SK-N-MC (cell line): ENCODE measurements around the gene CST9.

ENCODE experiments used
- EZH2 ChIP-seq: fragments of 200-600 bp; sonication (generic); IDR thresholded peaks from one replicate; pipeline ENCODE4 v1.6.1; 2017; ENCODE audit warnings: antibody characterized with exemption
- FOXP2 ChIP-seq: optimal IDR thresholded peaks from 2 replicates; pipeline ENCODE3; 2011; ENCODE audit warnings: mild to moderate bottlenecking, moderate library complexity; ENCODE audit not compliant: insufficient read depth; ENCODE audit errors: extremely low read length, control extremely low read depth
- POLR2AphosphoS5 ChIP-seq: IDR thresholded peaks from 2 replicates; pipeline ENCODE4 v1.6.1; 2012; ENCODE audit warnings: mild to moderate bottlenecking, low read depth, low read length, borderline replicate concordance

DNA sequence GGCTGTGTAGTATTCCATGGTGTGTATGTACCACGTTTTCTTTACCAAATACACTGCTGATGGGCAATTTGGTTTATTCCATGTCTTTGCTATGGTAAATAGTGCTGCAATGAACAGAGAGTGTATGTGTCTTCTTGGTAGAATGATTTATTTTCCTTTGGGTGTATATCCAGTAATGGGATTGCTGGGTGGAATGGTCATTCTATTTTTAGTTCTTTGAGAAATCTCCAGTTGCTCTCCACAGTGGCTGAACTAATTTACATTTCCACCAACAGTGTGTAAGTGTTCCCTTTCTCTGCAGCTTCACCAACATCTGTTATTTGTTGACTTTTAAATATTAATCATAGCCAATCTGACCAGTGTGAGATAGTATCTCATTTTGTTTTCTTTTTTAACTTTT lies 51.3 kb downstream of the CST9 start:
- TF ChIP-seq EZH2 (no peak), POLR2AphosphoS5 (no peak), FOXP2 (no peak)
